ENCODE measurements around the gene ZCCHC2. TPM values are rescaled to one million over a fixed set of nuclear protein-coding genes. Genes with fewer than 3 reads are reported as not detected.
A peak's percentile ranks its signal among the peaks of the same experiment; 100 is the strongest.

The ZCCHC2 gene
- total and polyA plus RNA-seq, 2 of the 13 experiments (the other 11 are each of a cell fraction or from before 2014, with no cell fraction given), result 62.5 to 76.1 TPM

GRCh38 chr18:62531078-62531477, 8.3 kb downstream of the ZCCHC2 start (continued):
- TF ChIP-seq PBX2 (CRISPR knock-in tag; IDR thresholded peaks at IDR 0.05), result no peak
- no peak for TF ChIP-seq ZBTB3 (CRISPR knock-in tag; IDR thresholded peaks at IDR 0.05; ENCODE audit: borderline replicate concordance, low read depth)
- TF ChIP-seq ZNF605 (CRISPR knock-in tag; IDR thresholded peaks at IDR 0.05), result no peak
- TF ChIP-seq ZFP36L2 (CRISPR knock-in tag; IDR thresholded peaks at IDR 0.05), result no peak
- TF ChIP-seq SIN3B (IDR thresholded peaks at IDR 0.05; ENCODE audit: low read length), result no peak
- TF ChIP-seq CBX2 (IDR thresholded peaks at IDR 0.05; ENCODE audit: low read depth, low read length), result no peak
- no peak for TF ChIP-seq CBX2 (CRISPR knock-in tag; IDR thresholded peaks at IDR 0.05; ENCODE audit: low read depth)
- TF ChIP-seq ZBTB14 (CRISPR knock-in tag; IDR thresholded peaks at IDR 0.05), result no peak
- 0 out of 2 replicates have a peak, but pooled peaks have one; percentile 18 for TF ChIP-seq NFIC (IDR thresholded peaks at IDR 0.05; ENCODE audit: low read length)
- no peak for TF ChIP-seq ZNF263 (CRISPR knock-in tag; IDR thresholded peaks at IDR 0.05)
- no peak for TF ChIP-seq PHF8 (CRISPR knock-in tag; IDR thresholded peaks at IDR 0.05)
- TF ChIP-seq ZUFSP (CRISPR knock-in tag; IDR thresholded peaks at IDR 0.05; ENCODE audit: borderline replicate concordance), result no peak
- TF ChIP-seq ZBTB40 (IDR thresholded peaks at IDR 0.05), result no peak
- TF ChIP-seq ZBTB40 (CRISPR knock-in tag; IDR thresholded peaks at IDR 0.05), result no peak
- no peak for TF ChIP-seq FLYWCH1 (CRISPR knock-in tag; IDR thresholded peaks at IDR 0.05)
- no peak for TF ChIP-seq FOXP1 (IDR thresholded peaks at IDR 0.05)
- TF ChIP-seq FOXP1 (CRISPR knock-in tag; IDR thresholded peaks at IDR 0.05), result peak; percentile 66; the same call in 1 of the 2 replicates
- no peak for TF ChIP-seq JARID2 (CRISPR knock-in tag; IDR thresholded peaks at IDR 0.05; ENCODE audit: insufficient replicate concordance)
- TF ChIP-seq ZFY (CRISPR knock-in tag; IDR thresholded peaks at IDR 0.05), result no peak
- no peak for TF ChIP-seq RARA (CRISPR knock-in tag; IDR thresholded peaks at IDR 0.05)
